HG03045 (cell line): Measurements from ENCODE around the gene CSTPP1.
"Not testable (repeated sequence)": the region's sequence is repeated elsewhere in the genome, so short reads cannot be mapped to it uniquely, and the experiment has no call there.

Experiments used
- ATAC-seq: cut with Tn5 transposase; IDR thresholded peaks from one replicate; pipeline ENCODE4 v1.9.1; 2021; ENCODE audit warnings: mild to moderate bottlenecking, moderate library complexity; ENCODE audit not compliant: unreplicated experiment

CSTPP1 gene

DNA sequence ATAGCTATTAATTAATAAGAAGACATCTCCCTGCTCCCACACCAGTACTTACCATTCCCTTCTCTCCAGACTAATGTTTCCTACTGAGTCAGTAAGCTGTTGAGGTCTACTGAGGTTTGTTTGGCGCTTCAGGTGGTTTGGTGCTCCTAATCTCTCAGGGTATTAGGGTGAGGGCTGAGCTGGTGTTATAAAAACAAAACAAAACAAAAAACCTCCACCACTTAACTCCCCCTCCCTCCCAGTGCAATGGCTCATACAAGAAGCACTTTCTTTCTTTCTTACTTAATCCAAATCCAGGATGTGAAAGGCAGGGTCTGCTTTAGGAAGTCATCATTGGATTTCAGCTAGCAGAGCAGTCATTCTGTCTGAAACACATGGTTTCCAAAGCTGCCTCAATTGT is 15.3 kb downstream of the CSTPP1 start:
- ATAC-seq, result no peak

DNA sequence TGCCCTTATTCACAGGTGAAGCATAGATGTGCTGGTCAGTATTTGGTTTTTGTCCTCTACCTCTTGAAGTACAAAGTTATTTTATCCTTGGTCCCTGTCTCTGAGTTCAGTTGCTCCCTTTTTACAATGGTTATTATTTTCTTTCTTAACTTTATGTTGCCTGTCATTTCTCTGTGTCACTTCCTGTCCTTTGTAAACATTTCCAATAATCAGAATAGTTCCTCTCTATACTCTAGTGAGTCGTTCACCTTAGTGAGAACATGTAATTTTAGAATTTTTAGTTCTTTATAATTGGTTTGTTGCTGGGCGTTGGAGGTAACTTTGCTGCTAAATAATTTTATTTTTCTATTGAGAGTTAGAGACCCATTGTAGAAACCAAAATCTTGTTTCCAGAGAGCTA is 16.0 kb downstream of the CSTPP1 start:
- ATAC-seq, result no peak

DNA sequence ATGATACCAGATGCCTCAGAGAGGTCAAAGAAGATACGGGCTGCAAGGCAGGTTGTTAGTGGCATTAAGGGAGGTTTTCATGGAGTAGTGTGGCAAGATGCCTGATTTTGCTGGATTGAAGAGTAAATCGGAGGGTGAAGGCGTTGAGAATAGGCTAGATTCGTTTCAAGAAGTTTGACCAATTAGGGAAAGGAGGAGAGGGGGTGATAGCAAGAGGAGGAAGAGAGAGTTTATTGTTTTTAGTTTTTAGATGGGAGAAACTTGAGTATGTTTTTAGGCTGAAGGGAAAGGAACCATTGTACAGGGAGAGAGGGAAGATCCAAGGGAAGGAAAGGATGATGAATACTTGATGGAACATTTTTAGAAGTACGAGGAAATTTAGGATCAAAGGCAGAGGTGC is 16.5 kb downstream of the CSTPP1 start:
- no peak for ATAC-seq

DNA sequence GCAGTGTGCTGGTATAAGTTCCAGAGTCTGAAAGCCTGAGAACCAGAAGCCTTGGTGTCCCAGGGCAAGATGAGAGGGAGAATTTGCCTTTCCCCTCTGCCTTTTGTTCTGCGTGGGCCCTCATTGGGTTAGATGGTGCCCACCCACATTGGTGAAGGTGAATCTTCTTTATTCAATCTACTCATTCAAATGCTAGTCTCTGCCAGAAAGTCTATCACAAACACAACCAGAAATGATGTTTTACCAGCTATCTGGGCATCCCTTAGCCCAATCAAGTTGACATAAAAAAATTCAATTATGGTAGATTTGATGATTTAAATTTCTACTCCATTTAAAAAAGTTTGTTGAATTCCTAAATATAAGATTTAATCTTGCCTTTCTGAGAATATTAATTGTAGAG is 22.2 kb downstream of the CSTPP1 start:
- ATAC-seq, result no peak

DNA sequence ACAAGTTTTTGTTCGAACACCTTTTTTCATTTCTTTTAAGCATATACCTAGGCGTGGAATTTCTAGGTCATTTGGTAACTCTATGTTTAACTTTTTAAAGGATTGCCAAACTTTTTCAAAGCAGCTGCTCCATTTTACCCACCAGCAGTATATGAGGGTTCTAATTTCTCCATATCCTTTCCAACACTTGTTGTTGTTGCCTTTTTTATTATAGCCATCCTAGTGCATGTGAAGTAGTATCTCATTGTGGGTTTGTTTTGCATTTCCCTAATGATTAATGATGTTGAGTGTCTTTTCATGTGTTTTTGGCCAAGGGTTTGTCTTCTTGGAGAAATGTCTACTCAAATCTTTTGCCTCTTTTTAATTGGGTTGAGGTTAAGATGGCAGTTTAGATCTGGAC is 24.5 kb downstream of the CSTPP1 start:
- no peak for ATAC-seq

DNA sequence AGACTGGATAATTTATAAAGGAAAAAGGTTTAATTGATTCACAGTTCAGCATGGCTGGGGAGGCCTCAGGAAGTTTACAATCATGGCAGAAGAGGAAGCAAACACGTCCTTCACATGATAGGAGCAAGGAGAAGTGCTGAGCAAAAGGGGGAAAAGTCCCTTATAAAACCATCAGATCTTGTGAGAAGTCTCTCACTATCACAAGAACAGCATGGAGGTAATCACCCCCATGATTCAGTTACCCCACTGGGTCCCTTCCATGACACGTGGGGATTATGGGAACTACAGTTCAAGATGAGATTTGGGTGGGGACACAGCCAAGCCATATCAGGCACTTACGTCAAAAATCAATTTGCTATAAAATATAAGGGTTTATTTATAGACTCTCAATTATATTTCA is 25.3 kb downstream of the CSTPP1 start:
- ATAC-seq, result not testable (repeated sequence)

DNA sequence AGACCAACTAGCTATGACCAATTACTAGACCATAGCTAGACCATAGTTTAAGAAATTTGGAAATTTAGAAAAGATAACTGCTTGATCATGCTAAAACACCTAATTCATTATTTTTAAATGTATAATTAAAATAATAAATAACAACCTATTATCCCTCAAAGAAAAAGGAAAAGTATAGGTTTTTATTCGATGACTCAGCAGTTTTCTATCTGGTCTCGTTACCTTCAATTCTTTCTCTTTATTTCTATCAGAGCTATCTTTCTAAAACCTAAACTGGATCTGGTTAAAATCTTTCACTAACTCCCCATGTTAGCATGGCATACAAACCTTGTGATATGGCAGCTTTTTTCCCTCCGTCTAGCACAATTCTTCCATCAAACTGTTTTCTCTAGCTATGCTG is 27.3 kb downstream of the CSTPP1 start:
- no peak for ATAC-seq

DNA sequence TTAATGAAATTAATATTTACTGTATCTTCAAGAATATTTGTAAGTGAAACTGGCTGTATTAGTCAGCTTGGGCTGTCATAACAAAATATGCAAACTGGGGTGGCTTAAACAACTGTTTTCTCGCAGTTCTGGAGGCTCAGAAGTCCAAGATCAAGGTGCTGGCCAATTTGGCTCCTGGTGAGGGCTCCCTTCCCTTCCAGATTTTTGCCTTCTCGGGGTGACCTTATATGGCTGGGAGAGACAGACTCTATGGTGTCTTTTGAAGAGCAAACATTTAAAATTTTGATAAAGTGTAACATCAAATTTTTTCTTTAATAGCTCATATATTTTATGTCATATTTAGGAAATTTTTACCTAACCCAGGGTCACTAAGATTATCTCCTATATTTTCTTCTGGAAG is 30.2 kb downstream of the CSTPP1 start:
- no peak for ATAC-seq

DNA sequence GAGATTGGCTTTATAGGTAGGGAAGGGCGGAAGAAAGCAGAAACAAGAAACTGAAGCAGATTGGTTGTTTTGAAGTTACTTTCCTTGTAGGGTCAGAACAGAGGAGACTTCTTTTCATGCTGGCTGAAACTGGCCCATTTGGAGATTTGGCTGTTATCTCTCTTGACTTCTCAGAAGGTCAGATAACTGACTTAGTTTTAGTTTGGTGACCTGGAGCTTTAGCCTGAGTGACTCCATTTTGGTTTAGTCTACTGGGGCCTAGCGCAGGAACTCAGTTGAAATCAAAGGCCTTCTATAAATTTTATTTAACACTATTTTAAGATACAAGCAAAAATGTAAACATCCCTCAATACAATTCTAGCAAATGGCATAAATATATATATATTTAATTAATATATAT is 31.4 kb downstream of the CSTPP1 start:
- no peak for ATAC-seq

DNA sequence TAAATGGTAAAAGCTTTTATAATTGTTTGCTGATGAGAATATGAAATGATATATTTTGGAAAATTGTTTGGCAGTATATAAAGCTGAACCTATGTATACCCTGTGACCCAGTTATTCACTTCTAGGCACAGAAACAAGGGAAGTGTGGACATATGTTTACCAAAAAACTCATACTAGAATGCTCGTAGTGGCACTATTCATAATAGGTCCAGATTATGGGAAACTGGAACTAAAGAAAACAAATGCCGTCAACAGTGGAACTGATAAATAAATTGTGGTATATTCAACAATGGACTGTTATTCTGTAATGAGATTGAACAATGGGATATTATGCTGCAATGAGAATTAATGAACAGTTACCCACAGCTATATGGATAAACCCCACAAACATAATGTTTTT is 32.8 kb downstream of the CSTPP1 start:
- no peak for ATAC-seq

DNA sequence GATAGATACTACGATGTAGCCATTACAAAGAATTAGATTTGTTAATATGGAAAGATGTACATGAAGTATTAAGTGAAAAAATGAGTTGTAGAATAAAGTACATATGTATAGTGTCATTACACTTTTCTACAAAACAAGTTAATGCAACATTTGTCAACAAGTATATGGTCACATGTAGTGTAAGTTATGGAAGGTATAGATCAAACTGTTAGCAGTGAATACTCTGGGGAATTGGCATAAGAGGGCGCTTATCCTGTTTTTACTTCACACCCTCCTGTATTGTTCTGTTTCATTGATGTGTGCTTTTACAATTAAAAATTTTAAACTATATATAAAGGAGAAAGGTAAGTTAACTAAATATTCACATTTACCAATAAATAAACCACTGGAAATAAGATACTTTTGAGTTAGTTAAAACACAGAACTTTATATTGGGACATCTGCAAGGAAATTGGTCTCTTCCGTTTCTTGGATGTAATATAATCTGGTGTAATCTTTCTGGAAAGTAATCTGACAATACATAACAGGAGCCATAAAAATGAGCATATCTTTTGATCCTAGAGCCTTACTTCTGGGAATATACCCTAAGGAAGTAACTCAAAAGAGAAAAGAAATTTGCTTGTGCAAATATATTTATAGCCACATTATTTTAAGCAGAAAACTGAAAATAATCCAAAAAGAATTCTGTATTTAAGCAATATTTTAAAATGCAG is 34.5 kb downstream of the CSTPP1 start:
- ATAC-seq, result no peak

DNA sequence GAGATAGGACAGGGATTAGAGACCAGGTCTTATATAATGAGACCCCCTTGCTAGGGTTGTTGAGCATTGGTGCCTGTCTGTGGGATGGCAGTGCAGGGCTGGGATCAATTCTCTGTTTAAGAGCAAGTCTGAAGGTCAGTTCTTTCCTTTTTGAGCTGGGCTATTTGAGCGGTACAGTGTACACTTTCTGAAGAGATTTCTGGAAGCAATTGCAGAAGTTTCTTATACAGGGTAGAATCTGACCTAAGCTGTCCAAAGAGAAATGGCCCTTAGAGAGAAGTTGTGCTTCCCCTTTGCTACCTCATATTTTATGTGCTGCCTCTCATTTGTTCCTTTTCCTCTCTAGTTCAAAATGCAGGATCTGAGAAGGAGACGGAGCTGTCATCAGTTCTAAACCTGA is 35.8 kb downstream of the CSTPP1 start:
- ATAC-seq, result no peak

DNA sequence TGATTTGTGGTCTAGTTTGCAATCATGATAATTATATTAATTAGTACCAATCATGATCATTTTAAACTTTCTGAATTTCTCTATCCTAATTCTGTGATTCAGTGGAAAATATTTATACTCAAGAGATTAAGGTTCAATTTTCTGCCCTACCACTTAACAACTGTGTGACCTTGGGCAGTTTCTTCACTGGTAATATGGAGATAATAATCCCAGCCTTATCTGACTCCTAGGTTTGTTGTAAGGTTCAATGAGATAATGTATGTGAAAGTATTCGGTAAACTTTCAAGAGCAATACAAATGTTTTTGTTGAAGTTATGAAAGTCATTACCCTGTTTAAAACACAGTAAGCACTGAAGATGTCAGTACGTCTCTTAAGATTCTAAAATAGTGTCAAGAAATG is 36.3 kb downstream of the CSTPP1 start:
- ATAC-seq, result no peak

DNA sequence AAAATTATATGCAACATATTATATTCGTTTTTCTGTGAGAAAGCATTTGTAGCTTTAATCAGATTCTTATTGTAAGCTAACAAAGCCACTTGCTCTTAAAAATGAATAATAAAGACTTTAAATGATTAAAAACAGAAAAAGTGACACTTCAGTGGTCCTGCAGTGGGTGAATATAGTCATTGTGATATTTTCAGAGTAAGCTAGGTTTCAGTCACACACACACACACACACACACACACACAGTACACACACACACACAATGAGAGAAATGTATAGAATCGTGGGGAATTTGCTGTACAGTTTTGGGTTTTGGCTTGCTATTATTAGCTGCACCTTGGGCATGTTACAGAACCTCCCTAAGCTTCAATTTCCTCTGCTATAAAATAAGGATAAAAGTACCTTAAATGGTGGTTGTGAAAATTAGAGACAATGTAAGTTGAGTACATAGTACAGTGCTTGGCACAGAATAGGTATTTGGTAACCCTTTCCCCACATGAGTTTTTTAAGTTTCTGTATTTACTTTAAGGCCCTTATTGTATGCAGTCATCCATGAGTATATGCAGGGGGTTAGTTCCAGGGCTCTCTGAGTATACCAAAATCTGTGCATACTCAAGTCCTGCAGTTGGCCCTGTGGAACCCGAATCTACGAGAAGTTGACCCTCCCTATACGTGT is 39.8 kb downstream of the CSTPP1 start:
- ATAC-seq, result no peak

DNA sequence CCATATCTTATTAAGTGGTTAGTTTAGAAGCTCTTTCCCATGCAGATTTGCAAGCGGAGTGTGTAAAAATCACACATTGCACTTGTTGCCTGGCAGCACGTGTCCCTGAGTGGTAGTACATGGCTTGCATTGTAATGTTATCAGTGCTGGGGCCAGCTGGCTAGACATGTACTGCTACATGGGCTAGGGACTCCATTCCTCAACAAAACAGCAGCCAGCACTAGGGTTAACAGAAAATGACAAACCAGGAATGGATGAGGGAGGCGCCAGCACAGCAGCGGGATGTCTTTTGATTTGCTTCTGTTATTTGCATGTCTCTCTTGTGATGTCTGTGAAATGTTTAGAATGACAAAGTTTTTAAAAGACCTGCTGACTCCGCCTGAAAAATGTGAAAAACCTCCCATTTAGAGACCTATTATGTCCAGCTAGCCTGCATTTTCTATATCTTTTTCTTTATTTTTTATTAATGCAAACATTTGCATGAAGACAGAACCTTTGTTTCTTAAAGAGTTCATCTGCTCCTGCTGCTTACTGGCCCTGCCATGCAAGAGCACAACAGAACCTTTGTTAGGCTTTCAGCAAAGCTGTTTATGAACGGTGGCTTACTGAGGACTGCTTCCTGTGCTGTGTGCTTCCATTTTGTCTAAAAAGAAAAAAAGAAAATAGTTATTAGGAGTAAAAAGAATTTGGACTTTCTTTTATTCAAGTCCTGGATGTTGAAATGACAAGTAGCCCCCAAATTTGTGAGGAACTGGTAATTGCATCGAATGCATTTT is 40.7 kb downstream of the CSTPP1 start:
- ATAC-seq, result no peak

DNA sequence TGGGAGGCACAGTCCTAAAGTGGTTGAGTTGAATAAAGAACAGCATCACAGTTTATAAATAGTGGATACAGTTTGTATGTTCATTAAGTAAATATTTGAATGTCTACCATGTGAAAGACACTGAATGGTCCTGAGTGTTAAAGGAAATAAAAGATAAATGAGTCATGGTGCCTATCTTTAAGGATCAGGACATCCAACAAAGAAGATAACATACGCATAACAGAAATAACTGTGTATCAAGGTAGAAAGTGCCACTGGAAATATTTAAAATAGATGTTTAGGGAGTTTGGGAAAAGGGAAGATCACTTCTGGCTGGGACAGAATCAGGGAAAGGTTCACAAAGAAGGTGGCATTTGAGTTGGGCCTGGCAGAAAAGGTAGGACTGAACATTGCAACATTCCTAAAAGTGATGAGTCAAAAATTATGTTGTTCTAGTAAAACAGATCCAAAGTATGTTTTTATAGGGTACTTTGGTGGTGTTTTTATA is 41.5 kb downstream of the CSTPP1 start:
- ATAC-seq, result no peak

DNA sequence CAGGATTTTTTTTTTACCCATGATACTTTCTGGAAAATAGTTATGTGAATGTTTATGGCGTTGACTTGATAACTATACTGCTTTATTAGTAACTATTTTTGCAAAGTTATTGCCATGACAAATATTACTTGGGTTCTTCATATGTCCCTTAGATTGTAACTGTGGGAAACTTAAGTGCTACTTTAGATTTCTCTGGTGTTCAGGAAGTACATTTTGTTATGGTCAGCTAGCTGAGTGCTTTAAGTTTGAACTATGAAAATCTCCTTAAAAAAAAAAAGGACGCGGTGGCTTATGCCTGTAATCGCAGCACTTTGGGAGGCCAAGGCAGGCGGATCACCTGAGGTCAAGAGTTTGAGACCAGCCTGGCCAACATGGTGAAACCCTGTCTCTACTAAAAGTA is 42.8 kb downstream of the CSTPP1 start:
- no peak for ATAC-seq

DNA sequence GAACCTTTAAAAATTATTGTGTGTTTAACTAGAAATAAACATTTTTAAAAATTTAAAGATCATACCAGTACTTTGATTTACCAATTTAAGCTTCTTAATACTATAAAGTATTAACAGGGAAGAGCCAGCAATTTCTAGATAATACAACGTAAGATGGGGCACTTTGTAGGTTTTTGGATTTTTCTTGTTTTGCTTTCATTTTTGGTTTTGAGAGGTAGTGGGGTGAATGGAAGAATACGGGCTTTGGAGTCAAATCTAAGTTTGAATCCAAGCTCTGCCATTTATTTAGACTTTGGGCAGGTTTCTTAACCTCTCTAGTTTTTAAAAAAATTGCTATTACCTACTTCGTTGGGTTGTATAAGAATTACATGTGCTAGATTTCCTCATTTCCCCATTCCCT is 44.9 kb downstream of the CSTPP1 start:
- no peak for ATAC-seq

DNA sequence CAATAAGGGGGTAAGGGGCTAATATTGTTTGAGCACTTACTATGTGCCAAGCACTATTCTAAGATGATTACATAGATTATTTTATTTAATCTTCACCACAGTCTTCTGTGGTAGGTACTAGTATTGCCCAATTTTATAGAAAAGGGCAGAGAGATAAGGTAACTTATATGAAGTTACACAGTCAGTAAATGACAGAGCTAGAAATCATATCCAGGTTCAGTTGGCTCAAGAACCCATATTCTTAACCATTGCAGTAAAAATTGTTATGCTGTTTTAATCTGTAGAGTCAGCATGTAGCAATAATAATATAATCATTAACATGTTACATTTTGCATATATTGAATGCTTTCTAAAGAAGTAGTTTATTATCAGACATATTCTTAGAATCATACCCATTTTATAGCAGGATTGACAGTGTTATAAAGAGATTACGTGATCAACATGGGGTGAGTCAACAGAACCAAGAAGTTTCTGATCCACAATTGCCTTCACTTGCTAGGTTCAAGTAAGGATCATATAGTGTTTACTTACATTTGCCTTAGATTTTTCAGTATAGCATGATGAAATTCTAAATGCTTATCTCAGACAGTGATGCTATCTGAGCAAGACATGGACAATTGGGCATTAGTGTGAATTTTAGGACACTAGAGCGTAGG is 46.4 kb downstream of the CSTPP1 start:
- ATAC-seq, result no peak

DNA sequence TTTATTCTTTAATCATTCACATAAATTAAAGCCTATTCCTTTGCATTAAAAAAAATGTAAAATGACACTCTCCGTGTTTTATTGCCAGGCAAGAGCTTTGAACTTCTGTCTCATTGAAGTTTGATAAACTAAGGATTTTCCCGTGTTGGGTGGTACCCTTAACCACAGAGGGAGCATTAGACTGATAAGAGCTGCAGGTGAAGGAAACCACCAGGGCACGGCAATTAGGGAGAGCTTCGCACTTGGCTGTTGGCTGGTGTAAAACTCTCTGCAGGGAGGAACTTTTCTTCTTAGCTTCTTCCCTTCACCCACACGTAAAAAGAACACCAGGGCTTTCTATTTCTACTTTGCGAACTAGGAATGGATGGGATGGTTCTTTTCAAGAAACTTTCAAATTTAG is 47.0 kb downstream of the CSTPP1 start:
- no peak for ATAC-seq

DNA sequence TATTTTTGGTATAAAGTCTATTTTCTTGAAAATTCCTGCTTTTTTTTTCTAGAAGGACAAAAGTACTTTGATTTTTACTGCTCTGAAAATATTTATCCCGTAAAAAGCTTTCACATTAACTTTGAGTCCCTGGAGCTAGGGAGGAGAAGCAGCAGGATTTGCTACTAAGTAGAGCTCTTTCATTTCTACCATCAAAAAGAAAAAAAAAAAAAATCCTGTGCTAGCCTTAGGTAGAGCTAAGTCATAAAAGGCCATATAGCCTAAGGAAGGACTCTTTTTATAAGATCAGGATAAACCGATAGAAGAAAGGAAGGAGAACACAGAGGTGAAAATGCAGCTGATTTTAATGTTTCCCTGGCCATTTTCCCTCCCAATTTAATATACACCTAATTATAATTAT is 48.0 kb downstream of the CSTPP1 start:
- ATAC-seq, result no peak
